GM19397 (cell line): ENCODE measurements around the gene CABLES2.

ENCODE experiments used
- ATAC-seq: cut with Tn5 transposase; IDR thresholded peaks from one replicate; pipeline ENCODE4 v1.9.1; 2021; ENCODE audit warnings: mild to moderate bottlenecking, moderate library complexity; ENCODE audit not compliant: unreplicated experiment

Gene CABLES2

GRCh38 chr20:62405108-62405980 is 1.7 kb downstream of the CABLES2 start:
- ATAC-seq: no peak

DNA sequence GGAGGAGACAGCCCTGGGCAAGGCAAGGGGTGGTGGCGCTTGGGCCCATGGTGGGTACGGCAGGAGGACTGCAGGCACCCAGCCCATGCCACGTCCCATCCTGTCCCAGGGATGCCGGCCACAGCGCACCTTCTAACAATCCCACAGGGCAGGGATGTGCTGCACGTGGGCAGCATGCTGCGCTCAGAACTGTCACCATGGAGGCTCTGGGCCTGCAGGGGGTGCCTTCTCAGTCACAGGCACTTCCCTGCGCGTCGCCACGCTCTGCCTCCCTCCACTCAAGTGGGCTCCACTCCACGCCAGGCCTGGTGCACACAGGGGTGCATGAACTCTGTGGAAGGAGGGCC is 2.4 kb downstream of the CABLES2 start:
- no peak for ATAC-seq

DNA sequence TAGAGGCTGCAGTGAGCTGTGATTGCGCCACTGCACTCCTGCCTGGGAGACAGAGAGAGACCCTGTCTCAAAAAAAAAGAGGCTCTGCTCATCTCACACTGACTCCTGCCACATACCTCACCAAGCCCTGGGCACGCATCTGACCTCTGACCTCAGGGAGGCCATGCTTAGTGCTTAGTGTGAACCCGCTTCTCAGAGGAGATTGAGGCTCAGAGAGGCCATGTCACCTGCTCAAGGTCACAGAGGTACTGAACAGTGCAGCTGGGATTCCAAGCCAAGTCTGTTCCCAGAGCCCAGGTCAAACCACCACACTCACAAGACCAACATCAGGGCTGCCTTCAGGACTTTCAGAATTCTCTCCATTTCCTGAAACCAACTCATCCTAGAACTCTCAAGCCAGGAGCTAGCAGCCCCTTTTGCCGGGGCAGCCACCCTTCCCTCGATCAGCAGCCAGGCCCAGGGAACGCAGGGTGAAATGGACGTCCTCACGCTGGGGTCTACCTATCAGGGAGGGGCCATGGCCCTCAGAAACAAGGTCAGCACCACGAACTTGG is 2.9 kb downstream of the CABLES2 start:
- no peak for ATAC-seq

DNA sequence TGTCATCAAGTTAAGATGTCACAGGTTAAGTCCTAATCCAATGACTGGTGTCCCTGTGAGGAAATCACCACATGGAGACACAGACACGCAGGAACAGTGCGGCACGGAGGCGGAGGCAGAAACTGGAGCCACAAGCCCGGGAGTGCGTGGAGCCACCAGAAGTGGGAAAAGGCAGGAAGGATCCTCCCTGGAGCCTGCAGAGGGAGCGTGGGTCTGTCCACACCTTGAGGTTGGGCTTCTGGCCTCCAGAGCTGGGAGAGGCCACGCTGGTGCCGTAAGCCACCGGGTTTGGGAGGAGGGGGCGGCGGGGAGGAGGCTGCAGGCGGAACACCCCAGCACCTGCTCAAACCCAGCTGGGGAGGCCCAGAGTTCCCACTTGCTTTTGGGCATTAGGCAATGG is 3.8 kb downstream of the CABLES2 start:
- ATAC-seq: no peak

DNA sequence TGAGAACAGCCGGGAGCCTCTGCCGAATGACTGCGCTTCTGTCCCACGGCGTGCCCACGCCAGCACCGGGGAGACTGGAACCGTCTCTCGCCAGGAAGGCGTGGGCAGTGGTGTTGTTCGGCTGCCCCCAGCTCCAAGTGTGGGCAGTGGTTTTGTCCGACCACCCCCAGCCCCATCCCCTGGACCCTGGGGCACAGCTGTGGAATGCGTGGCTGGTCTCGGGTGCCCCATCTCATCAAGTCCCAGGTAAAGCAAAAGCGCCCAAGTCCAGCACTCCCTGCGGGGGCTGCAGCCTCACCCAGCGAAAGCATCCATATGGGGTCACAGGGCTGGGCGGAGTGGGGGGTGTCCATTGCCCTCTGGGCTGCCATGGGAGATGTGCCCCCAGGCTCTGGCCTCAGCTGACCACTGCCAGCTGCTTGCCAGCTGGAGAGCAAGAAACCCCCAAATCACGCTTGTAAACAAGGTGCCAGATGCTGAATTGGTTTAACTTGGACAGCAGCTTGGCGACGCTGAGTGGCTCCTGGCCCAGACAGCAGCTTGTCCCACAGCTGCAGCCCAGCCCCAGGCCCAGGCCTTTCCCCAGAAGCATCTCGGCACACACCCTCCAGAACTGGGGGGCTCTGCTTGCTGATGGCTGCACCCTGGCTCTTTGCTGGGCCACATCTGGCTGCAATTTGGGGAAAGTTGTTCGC is 4.5 kb downstream of the CABLES2 start:
- no peak for ATAC-seq

GRCh38 chr20:62401331-62401779 is 5.7 kb downstream of the CABLES2 start:
- no peak for ATAC-seq

GRCh38 chr20:62400541-62400940 is 6.5 kb downstream of the CABLES2 start:
- ATAC-seq: no peak

DNA sequence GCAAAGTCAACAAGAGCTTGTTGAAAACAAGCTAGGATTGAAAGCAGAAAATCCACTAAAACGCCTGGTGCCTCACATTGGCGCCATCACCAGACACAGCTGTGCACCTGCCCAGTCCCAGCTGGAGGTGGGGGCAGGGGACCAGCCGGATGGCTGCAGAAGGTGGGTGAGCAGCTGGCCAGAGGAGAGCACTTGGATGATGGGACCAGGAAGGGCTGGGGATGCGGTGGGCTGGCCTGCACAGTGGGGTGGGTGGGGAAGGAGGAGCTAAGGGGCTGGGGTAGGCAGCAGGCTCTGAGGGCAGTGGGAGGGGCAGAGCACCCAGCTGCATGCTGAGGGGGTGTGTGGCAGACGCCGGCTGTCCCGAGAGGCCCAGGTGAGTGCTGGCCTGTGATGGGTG is 7.1 kb downstream of the CABLES2 start:
- ATAC-seq: no peak

GRCh38 chr20:62398120-62398821 is 8.8 kb downstream of the CABLES2 start:
- no peak for ATAC-seq

GRCh38 chr20:62396367-62397239 is 10.5 kb downstream of the CABLES2 start:
- ATAC-seq: no peak

DNA sequence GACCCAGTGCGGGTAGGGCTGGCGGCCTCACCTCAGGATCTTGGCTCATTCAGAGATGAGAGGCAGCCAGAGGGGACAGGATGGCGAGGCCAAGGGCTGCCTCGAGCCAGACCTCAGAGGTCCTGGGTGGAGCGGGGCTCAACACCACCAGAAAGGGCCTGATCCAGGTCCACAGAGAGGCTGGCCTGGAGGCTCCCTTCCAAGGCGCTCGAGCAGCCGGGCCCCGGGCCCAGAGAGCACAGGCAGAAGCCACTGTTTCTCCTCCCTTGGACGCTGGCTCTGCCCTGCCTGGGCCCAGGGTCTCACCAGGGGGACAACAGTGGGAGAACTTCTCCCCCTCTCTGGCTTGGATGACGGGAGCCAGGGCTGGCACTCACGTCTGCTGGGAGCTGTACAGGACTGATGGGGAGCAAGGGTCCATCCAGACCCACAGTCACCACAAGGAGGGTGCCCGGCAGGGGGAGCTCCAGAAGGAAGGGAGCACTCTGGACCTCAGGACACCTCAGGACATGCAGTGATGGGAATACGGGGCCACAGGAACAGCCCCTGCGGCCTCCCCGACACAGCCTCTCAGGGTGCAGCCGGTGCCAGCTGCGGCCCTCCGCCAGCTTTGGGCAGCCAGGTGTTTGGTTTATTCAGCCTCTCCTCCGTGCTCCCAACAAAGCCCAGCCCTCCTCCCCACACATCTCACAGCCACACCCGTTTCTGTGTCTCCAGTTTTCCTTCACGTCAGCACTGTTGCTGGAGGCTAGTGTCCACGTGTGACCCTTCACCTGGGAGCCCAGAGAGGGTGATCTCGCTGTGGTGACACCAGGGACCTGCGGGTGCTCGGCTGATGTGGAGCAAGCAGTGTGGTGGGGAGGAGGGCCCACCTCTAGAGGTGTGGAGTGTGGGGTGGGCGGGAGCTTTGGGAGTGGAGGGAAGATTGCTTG is 11.5 kb downstream of the CABLES2 start:
- no peak for ATAC-seq

DNA sequence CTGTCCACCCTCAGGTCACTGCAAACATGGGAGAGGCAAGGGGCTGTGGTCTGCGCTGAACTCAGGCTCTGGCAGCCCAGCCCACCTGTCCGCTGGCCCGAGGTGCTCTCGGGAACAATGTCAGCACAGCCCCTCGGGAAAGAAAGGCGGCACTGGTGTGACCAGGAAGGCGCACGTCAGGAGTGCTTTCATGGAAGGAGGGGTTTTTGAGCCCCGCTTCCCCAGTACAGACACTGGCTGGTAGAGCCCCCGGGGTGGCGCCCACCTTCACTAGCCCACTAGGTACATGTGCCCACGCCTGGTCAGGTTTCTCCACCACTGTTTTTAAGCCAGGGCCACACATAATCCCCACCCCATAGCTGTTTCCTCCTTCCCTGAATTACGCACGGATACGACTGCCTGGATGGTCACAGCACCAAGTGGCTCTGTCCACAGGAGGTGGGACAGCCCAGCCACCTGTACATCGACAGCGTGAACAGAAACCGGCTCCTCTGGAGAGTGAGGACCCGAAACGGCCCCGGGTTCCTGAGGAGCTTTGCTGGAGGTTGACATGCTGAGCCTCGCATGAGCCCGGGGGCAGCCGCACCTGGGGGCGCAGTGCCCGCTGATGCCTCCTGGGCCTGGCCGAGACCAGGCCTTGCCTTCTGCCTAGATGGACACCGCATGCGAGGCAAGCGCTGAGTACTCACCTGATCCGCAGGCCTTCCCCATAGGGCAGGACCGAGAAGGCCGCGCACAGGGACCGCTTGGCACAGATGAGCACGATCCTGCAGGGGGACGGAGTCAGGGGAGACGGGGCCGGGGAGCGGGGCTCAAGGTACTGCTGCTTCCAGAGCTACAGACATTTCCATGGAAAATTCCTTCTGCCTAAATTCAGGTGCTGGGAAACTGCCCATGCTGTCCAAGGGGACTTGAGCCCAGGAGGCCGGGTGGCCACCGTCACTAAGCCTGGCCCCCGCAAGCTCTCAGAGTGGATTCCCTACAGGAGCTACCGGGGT is 12.5 kb downstream of the CABLES2 start:
- no peak for ATAC-seq

DNA sequence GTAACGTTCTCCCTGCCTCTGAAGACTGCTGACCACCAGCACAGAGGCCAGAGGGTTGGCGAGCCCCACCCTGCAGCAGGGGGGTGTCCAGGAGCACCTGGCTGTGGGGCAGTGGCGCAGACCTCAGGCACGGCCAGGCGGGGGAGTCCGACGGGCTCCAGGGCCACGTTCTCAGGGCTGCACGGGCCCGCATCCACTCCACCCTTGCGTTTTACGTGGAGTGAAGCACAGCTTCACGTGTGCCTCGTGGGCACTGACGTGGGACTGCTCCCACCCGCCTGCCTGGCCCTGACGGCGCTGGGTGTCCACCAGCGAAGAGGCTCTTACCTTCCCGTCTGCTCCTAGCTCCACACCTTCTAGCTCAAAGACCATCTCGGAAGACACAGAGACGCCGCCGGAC is 13.3 kb downstream of the CABLES2 start:
- ATAC-seq: no peak

GRCh38 chr20:62393335-62393665 is 13.8 kb downstream of the CABLES2 start:
- no peak for ATAC-seq

DNA sequence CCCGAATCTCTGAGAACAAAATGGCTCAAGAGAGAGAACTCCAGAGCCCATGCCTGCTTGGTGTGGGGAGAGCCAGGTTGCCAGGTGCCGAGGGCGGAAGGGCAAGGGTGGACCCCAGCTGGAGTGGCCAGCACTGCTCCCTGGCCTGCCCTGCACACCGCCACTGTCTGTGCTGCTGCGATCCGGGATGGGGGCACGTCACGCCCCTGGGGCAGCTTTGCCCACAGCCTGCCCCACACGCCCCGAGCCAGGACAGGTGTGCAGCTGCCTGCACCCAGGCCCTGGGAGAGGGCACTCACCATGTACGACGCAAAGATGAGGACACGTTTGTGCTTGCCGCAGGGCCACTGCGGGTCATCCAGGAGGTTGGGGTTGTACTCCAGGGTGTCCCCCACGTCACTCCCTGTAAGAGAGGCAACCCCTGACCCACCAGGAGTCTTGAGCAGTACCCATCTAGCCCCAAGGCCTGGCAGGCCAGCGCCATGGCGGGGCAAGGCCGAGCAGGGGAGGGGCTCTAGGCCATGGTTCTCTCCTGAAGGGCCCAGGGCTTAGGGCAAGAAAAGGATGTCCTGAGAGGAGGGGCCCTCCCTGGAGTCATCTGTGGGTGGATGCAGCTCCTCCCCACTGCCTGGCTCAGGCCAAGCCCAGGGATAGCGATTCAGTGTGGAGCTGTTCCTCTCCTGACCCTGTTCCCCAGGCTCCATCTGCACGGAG is 14.3 kb downstream of the CABLES2 start:
- ATAC-seq: no peak

DNA sequence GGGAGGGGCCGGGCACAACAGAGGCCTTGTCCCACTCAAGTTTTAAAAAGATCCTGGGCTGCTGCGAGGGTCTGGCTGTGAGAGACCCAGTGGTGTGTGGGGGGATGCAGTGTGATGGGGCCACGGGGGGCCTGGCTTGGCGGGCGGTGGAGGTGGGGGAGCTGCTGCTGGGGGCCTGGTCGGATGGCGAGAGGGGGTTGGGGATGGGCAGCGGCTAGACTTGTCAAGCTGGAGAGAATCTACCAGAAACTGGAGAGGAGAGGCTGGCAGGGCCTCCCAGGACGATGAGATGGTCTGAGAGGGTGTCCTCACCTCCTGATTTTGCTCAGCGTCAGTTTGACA is 15.0 kb downstream of the CABLES2 start:
- ATAC-seq: no peak

DNA sequence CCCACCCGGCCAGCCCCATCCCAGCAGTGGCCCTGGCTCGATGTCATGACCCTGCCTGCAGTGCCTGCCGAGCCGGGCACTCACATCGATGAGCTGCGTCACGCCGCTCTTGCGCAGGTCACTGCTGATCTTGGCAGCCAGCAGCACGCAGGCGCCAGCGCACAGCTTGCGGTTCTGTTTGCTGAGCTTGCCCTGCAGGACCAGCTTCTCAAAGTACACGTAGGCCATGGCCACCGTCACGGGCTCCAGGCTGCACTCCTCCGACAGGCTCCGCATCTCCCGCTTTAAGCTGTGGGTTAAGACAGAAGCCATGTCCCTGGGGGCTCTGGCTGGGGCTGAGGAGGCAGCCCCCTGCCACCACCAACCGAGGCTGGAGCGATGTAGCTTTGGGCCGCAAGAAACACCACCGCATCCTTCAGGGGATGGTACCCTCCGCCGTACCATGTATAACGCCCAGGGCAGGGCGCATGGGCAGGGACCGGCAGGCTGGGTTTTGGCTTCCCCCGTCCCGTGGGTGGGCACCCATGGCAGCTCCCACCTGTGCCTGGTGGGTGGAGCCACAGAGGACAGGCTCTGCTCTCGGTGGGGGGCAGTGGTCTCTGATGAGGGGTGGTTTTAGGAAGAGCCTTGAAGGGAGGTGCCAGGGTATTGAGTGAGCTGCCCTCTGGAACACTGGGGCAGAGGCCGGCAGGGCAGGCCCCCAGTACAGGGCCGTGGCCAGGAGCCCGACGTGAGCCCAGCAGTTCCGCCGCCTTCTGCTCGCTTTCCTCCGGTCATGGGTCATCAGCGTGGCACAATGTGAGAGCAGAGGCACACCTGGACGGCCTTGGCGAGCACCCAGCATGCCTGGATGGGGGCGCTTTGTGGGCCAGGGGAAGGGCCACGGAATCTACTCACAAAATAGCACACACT is 15.7 kb downstream of the CABLES2 start:
- no peak for ATAC-seq
